Measurements from ENCODE around the gene ABL2. TPM values are rescaled to one million over a fixed set of nuclear protein-coding genes. Genes with fewer than 3 reads are reported as not detected.
"Not testable (repeated sequence)": the region's sequence is repeated elsewhere in the genome, so short reads cannot be mapped to it uniquely, and the experiment has no call there.

Gene ABL2
- total RNA-seq, 4 donors from 2014 or later, result 6.8 to 22.2 (median 12.2) TPM

GRCh38 chr1:179197690-179198297, 31.7 kb downstream of the ABL2 start:
- Histone ChIP-seq H3K4me3 (no peak overlapping the region), H3K27ac (no peak overlapping the region), H3K9me3 (no peaks in the 10 kb centered on the region), H3K27me3 (no peaks in the 10 kb centered on the region), H3K4me1 (no peaks in the 10 kb centered on the region), H3K36me3 (no peaks in the 10 kb centered on the region)
- DNase-seq (ENCODE audit: low spot score in 2 of 2), result no peak
- WGBS, result 93% methylated on average over 14 of the region's 14 CpGs
- TF ChIP-seq EP300 (IDR thresholded peaks at IDR 0.05), result no peak
- TF ChIP-seq, protein P1, sequence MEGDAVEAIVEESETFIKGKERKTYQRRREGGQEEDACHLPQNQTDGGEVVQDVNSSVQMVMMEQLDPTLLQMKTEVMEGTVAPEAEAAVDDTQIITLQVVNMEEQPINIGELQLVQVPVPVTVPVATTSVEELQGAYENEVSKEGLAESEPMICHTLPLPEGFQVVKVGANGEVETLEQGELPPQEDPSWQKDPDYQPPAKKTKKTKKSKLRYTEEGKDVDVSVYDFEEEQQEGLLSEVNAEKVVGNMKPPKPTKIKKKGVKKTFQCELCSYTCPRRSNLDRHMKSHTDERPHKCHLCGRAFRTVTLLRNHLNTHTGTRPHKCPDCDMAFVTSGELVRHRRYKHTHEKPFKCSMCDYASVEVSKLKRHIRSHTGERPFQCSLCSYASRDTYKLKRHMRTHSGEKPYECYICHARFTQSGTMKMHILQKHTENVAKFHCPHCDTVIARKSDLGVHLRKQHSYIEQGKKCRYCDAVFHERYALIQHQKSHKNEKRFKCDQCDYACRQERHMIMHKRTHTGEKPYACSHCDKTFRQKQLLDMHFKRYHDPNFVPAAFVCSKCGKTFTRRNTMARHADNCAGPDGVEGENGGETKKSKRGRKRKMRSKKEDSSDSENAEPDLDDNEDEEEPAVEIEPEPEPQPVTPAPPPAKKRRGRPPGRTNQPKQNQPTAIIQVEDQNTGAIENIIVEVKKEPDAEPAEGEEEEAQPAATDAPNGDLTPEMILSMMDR (IDR thresholded peaks at IDR 0.05), result no peak
- no peak for TF ChIP-seq POLR2A (IDR thresholded peaks at IDR 0.05)
- TF ChIP-seq POLR2AphosphoS5 (IDR thresholded peaks at IDR 0.05), result no peak

DNA sequence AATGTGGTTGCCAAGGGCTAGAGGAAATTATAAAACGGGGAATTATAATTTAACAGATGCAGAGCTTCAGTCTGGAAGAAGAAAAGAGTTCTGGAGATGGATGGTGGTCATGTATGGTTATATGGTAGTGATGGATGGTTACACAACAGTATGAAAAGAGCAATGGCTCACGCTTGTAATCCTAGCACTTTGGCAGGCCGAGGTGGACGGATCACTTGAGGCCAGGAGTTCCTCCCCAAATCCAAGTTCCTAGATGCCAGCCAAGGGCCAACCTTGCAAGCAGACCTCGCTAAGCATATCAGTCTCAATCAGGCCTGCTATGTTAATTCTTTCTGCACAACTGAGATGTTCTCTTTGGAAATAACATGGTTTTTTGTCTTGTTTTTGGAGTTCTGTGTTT, 33.6 kb downstream of the ABL2 start:
- not testable (repeated sequence) for H3K36me3 ChIP-seq; H3K4me3 ChIP-seq; H3K27me3 ChIP-seq; H3K27ac ChIP-seq; H3K4me1 ChIP-seq; H3K9me3 ChIP-seq; DNase-seq (ENCODE audit: low spot score in 2 of 2)
- 89% methylated on average over 5 of the region's 5 CpGs for WGBS

DNA sequence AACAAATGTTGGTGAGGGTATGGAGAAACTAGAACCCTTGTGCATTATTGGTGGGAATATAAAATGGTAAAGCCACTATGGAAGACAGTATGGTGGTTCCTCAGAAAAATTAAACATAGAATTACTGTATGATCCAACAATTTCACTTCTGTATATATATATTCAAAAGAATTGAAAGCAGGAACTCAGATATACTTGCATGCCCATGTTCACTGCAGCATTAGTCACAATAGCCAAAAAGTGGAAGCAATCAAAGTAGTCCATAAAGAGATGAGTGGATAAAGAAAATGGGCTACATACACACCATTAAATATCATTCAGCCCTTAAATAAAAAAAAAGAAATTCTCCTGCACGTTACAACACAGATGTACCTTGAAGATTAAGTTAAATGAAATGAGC, 34.1 kb downstream of the ABL2 start:
- H3K36me3 ChIP-seq, result no peaks in the 10 kb centered on the region
- H3K4me1 ChIP-seq, result no peaks in the 10 kb centered on the region
- H3K9me3 ChIP-seq, result no peaks in the 10 kb centered on the region
- H3K27ac ChIP-seq, result no peak overlapping the region
- no peak overlapping the region for H3K4me3 ChIP-seq
- TF ChIP-seq POLR2A (IDR thresholded peaks at IDR 0.05) (no peak), POLR2AphosphoS5 (IDR thresholded peaks at IDR 0.05) (no peak), EP300 (IDR thresholded peaks at IDR 0.05) (no peak)
- TF ChIP-seq, protein P1 (IDR thresholded peaks at IDR 0.05), result no peak
- no peaks in the 10 kb centered on the region for H3K27me3 ChIP-seq
- 93% methylated on average over 1 of the region's 1 CpG for WGBS
- no peak for DNase-seq (ENCODE audit: low spot score in 2 of 2)

DNA sequence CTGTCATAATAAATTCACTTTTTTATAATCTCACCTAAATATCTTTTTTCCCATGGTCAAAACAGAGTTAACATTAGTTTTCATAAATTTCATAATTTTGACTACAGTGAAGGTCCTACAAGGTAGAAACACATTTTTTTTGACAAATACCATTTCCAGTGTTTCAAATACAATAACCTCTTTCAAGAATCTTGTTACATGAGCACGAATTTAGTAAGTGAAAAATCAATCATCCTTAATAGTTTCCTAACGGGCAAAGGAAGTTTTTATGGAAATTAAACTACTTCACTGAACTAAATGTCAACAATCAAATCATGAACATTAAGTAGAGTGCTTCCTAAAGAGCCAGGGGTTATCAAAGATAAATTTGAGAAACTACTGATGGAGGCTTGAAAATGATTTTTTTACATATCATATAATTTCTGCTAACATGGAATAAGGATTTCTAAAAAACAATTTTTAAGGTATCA, 35.4 kb downstream of the ABL2 start:
- WGBS, result 71% methylated on average over 2 of the region's 2 CpGs
- no peak for TF ChIP-seq EP300 (IDR thresholded peaks at IDR 0.05)
- TF ChIP-seq, protein P1 (IDR thresholded peaks at IDR 0.05), result peak in 1 of 2 donors; percentile 3

GRCh38 chr1:179190861-179191260, 38.6 kb downstream of the ABL2 start:
- Histone ChIP-seq H3K27me3 (no peaks in the 10 kb centered on the region), H3K36me3 (no peaks in the 10 kb centered on the region), H3K9me3 (no peaks in the 10 kb centered on the region), H3K27ac (peak overlapping the region; percentile 36), H3K4me3 (no peak overlapping the region), H3K4me1 (no peaks in the 10 kb centered on the region)
- WGBS, result 64% methylated on average over 4 of the region's 4 CpGs
- DNase-seq (ENCODE audit: low spot score in 2 of 2), result no peak
- TF ChIP-seq POLR2AphosphoS5 (IDR thresholded peaks at IDR 0.05), result no peak
- no peak for TF ChIP-seq EP300 (IDR thresholded peaks at IDR 0.05)
- TF ChIP-seq POLR2A (IDR thresholded peaks at IDR 0.05), result no peak
- TF ChIP-seq, protein P1 (IDR thresholded peaks at IDR 0.05), result no peak

More for the DNA sequence above, 35.4 kb downstream of the ABL2 start:
- no peak overlapping the region for H3K27ac ChIP-seq
- H3K36me3 ChIP-seq, result no peaks in the 10 kb centered on the region
- DNase-seq (ENCODE audit: low spot score in 2 of 2), result no peak
- H3K4me1 ChIP-seq, result no peaks in the 10 kb centered on the region
- no peaks in the 10 kb centered on the region for H3K9me3 ChIP-seq
- no peaks in the 10 kb centered on the region for H3K27me3 ChIP-seq
- no peak overlapping the region for H3K4me3 ChIP-seq
